ENCODE data around the gene KIF1B. TPM values are rescaled to one million over a fixed set of nuclear protein-coding genes. Genes with fewer than 3 reads are reported as not detected.

Gene KIF1B
- total and polyA plus RNA-seq, 2 experiments from 2014 or later = 21.5 to 68.4 TPM

- no peak for TF ChIP-seq ZNF462 (CRISPR knock-in tag; IDR thresholded peaks at IDR 0.05)
- TF ChIP-seq CREB1 (CRISPR knock-in tag; IDR thresholded peaks at IDR 0.05; ENCODE audit: low read depth) = no peak
- no peak for TF ChIP-seq EZH2phosphoT487 (IDR thresholded peaks at IDR 0.05; ENCODE audit: unreplicated experiment)
Observed at GRCh38 chr1:10286244-10286643, 75.9 kb downstream of the KIF1B start (continued).

- Histone ChIP-seq H3K4me2 (no peak overlapping the region), H3K27ac (ENCODE audit: low read depth) (peak overlapping the region; percentile 47; the same call in 1 of the 2 replicates), H4K20me1 (replicated peaks; ENCODE audit: insufficient read depth) (no peaks in the 10 kb centered on the region; the same call in 1 of the 2 replicates), H3K9me2 (ENCODE audit: insufficient read depth) (no peaks in the 10 kb centered on the region), H2AFZ (no peak overlapping the region), H3K4me1 (ENCODE audit: insufficient read depth) (no peaks in the 10 kb centered on the region), H3K27me3 (ENCODE audit: insufficient read depth) (no peaks in the 10 kb centered on the region), H3K36me3 (ENCODE audit: insufficient read depth) (peaks cover 15% of the 10 kb centered on the region), H3F3A (replicated peaks; ENCODE audit: low read depth) (peaks cover 5% of the 10 kb centered on the region; the same call in 1 of the 2 replicates), H3K79me2 (replicated peaks; ENCODE audit: insufficient read depth) (no peaks in the 10 kb centered on the region; the same call in 1 of the 2 replicates), H3K4me3 (no peak overlapping the region)
- Mint-ChIP-seq H3K27ac (peak overlapping the region; percentile 76; the same call in 1 of the 2 replicates), H3K27me3 (ENCODE audit: insufficient read depth, low read depth, poor library complexity) (no peaks in the 10 kb centered on the region), H3K36me3 (ENCODE audit: low read depth) (peaks cover 30% of the 10 kb centered on the region), H3K4me3 (no peak overlapping the region), H3K4me1 (no peaks in the 10 kb centered on the region), H3K9me3 (no peaks in the 10 kb centered on the region)
- DNase-seq (ENCODE audit: low spot score) (no peak), ATAC-seq (no peak)
- no peak for TF ChIP-seq REST (IDR thresholded peaks at IDR 0.05; ENCODE audit: unreplicated experiment)
- TF ChIP-seq JUNB (IDR thresholded peaks at IDR 0.05; ENCODE audit: unreplicated experiment) = no peak
- no peak for TF ChIP-seq CREB1 (CRISPR knock-in tag; IDR thresholded peaks at IDR 0.05; ENCODE audit: low read depth)
- TF ChIP-seq EZH2 (IDR thresholded peaks at IDR 0.05; ENCODE audit: low read depth, unreplicated experiment) = no peak
- TF ChIP-seq POLR2AphosphoS5 (IDR thresholded peaks at IDR 0.05; ENCODE audit: low read depth) = no peak
- TF ChIP-seq ZNF331 (CRISPR knock-in tag; IDR thresholded peaks at IDR 0.05; ENCODE audit: low read depth) = no peak
- no peak for TF ChIP-seq CTCF (conservative IDR thresholded peaks at IDR 0.05; ENCODE audit: low read depth in 2 of 2)
Observed at GRCh38 chr1:10287023-10287645, 76.8 kb downstream of the KIF1B start.
